CD4-positive, alpha-beta T cell treated with Interleukin-6 for 4 hours (primary cell): ENCODE data around the gene USP47.

Experiments used
- DNase-seq: peaks from one replicate; pipeline ENCODE4 v3.0.0-alpha.2; 2020; ENCODE audit warnings: mixed read lengths

USP47 gene

DNA sequence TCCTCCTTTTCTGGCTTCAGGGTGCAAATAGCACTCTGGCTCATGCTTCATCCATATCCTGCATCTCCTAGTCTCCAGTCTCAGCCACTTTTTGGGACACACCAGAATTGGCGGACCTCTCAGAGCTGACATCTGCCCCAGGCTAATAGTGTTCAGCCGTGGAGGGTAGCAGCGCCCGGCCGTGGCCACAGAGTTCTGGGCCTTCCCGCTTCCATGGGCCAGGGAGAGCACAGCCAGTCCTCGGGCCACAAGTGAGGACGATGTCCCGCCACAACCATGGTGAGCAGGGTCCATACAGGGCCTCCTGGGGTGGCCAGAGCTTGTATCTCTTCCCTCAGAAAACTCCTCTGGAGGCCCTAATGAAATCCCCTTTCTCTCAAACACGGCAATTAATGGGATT, 140.7 kb downstream of the USP47 start:
- no peak for DNase-seq

DNA sequence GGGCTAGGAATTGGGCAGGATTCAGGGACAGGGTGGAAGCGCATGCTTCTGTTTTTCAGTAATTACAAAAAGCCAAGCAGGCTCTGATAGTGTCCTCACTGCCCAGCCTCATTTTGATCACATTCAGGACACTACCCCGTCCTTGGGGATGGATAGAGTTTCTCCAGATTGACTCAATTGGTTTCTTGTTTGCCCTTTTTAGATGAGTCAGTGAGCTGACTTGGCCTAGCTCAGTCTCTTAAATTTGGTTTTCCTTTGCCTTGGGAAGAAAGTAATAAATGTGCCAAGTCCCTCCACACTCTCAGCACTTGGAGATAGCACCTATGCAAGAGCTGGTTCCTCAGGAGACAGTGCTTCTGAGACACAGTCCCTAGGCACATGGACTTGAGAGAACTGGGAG, 141.2 kb downstream of the USP47 start:
- DNase-seq: no peak

DNA sequence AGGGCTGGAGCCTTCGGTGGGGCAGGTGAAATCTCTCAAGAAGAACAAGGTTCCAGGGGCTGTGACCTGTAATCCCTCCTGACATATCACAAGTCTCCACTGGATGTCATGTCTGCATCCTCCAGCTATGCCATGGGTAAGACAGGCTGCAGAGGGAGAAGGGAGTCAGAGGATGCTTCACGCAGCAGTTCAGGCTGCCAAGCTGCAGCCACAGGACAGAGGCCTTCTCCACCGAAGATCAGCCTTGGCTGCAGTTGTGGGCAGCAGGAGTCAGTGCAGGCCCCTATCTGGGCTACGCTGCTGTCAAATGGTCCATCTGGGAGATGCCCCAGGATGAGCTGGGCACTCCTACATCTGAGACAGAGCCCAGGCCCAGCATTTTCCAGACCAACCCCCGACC, 141.7 kb downstream of the USP47 start:
- DNase-seq: no peak

DNA sequence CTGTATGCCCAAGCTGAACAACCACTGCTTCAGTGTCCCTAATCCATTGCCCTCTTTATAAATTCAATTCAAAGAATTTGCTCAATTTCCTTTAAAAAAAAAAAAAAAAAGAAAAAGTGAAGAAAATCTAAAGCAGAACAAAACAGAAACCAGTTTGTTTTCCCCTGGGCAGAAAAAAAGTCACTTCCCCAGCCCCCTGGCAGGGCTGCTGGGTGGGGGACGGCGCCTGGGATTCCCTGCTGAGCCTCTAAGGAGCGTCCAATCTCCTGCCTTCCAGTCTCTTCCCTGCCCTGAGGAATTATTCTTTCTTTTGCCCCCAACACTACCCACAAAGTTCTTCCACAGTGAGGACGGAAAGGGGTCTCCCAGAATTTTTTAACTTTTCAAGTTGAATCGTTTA, 142.8 kb downstream of the USP47 start:
- no peak for DNase-seq

DNA sequence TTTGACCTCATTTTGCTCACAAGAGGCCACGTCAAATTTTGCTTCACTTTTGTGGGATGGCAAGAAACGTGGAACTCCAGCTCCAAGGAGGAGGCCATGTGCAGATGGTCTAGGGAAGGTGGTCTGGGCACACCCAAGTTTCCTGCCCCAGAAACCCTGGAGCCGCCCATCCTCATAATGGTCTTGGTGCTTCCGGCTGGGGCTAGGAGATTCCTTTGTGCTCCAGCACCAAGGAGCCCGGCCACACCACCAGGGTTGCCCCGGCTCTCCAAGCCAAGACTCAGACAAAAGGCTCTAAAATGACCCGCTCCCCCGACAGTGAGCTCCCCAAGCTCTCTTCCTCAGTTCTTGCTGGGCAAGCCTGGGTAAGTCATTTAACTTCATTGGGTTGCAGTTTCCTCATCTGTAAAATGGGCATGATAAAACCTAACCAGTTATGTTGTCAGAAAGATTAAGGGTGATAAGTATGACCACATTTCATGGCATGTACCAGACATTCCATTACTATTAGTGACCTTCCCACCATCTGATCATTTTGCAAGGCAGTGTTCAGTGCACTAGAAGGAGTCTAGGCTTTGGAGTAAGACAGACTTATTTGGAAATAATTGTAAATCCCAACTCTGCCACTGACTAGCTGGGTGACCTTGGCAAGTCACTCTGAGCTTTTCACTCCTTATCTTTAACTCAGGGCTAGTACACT, 143.4 kb downstream of the USP47 start:
- no peak for DNase-seq

DNA sequence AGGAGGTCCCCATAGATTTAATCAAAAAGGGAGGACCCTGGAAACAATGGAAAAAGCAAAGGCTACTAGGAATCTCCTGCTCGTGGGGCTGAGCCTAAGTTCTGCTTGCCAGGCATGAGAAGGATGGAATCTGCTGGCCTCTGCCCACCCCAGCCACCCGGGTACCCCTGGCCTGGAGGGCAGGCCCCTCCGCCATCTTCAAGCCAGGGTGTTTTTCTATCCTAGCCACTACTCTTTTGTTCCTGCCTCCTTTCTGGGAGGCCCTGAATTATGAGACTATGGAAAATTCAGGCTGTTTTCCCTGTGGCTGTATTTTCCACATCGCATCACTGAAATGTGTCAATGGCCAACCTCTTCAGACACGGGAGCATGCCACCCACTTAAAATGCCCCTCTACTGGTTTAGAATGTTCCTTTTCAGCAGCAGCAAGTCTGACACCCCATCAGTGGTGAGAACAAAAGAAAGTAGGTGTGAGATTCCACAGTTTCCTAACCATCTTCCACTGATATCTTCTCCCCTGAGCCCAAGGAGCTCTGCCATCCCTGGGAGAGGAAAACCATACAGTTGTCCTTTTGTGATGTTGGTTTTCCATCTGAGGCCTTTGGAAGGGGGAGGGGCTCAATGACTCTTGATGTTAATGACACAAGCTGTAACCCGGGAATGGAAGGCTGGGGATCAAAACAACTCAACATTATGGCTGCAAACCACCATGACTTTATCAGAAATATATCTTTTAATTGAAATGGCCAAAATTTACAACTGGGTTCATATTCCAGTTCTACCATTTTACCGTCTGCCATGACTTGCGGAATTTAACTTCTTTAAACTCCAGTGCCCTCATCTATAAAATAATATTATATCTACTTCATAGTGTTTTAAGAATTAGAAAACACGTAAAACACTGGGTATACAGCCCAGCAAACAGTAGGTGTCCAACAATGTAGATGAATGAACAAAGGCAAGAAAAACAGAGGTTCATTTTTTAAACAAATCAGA, 144.5 kb downstream of the USP47 start:
- DNase-seq: no peak

DNA sequence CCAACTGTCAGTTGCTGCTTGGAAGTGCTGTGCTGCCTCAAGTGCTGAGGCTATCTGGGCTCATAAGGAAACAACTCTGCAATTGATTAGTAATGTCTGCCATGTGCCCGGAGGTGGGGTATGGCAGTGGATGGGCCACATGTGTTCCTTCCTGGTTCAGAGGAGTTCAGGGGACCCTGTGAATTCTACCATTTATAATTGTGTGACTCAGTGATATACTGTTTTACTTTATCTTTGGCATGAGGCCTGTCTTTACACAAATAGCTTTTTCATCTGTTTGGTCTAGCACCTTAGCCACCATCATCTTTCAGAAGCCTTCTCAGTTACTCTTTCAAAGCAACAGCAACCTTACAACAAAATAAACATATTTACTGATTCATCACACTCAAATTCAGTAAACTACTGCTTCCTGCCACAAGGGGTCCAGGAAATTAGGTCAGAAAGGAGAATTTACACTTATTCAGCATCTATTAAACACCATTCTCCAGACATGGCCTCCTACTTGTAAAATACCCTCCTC, 145.8 kb downstream of the USP47 start:
- DNase-seq: no peak

DNA sequence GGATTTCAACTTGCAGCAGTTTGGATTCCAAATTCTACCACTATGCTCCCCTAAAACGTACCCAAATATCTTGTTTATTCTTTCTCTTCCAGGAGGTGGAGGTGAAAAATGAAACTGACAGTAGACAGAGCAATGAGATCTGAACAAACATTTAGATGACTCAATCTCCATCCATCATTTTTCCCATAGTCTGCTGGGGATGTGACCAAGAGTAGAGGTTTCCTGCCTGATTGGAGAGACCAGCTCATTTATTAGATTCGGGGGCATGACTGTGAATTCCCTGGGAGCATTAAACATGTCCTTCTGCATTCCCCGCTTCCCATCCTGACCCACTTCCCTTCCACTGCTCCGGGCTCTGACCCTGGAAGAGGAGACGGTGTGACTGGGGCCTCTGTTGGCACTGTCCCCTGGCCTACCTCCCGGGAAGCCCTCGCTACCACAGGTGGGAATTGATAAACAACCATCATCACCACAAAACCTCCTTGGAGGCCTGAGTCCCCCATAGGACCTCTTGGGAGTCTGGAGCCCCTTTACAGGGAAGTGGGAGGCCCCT, 146.4 kb downstream of the USP47 start:
- DNase-seq: no peak

DNA sequence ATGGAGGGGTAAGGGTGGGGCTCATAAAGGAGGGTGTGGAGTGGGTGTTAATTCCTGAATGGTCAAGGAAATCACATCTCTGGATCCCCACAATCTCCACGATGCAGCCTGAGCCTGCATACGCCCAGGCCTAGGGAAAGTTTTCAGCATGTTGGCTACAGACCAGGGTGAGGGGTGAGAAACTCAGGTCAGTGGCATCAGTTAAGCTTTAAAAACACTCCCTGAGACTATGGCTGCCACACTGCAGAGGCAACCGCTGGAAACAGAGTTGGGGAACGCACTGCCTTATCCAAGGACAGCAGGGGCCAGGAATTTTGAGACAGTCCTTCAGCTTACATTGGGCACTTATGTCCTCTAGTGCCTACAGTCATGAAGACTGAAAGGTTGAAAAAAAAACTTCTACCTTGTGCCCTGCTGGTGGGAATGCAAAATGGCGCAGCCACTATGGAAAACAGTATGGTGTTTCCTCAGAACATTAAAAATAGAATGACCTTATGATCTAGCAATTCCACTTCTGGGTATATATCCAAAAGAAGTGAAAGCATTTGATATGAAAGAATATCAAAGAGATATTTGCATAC, 147.0 kb downstream of the USP47 start:
- DNase-seq: no peak

DNA sequence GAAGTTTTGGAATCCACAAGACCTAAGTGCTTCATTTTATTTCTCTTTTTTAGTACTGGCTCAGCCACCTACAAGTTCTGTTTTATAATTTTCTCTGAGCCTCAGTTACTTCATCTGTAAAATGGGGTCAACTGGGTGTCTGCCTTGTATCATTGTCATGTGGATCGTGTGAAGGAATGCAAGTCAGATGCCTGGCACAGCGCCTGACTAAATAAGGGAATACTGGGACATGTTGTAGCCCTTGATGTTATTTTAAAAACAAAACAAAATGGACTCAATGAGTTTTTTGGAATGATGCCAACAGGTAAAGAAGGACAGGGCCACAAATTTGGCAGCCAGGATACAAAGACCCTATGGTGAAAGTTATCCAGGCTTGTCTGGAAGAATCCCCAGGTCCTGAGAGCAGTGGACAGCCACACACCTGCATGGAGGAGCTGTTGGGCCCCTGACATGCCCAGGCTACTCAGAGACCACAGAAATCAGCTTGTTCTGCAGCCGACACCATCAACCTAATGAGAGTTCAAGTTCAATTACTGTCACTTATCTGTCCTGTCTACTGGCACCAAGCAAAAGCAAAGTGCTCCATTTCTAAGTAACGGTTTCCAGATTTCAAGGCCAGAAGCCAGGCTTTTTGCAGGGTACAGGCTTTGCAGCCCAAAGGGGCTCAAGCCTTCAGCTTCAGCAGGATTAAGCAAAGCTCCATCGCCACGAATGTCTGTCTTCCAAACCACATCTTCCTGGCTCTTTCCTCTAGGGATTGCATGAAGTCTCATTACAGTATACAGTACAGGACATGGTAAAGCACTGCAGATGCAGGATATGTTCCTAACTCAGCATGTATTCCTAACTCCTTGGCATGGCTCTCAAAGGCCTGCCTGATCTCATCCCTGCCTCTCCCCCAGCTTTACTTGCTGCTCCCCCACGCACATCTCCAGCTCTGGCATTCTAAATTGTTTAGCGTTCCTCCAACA, 148.3 kb downstream of the USP47 start:
- no peak for DNase-seq

DNA sequence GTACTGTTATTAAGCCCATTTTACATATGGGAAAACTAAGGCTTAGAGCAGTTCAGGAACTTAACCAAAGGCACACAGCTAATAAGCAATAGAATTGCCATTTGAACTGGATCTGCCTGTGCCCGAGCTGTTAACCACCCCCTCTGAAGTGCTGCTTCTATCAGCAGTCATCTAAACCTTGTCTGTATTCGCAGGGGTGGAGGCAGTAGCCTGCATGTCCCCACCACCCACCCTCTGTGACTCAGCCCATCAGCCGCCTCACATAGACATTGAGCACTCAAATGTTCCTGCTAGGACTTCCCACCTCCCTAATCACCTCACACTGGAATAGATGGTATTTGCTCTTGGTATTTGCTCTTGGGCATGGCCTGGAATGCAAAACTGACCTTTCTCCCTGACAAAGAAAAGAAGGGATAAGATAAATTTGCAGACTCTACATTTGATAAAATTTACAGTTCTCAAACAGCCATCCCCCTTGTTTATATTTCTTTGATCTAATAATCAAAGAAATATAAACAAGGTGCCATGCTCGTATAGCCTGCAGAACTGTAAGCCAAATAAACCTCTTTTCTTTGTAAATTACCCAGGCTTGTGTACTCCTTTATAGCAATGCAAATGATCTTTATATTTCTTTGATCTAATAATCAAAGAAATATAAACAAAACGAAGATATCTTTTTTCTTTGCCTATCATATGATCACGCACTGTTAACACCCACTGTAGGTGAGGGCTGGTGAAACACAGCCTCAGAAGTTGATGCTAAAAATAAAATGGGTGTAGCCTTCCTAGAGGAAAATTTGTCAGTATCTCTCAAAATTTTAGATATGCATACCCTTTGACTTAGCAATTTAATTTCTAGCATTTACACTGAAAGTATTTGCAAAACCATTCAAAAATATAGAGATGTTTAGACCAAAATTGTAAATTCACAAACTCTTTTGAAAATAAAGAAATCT, 150.8 kb downstream of the USP47 start:
- no peak for DNase-seq

DNA sequence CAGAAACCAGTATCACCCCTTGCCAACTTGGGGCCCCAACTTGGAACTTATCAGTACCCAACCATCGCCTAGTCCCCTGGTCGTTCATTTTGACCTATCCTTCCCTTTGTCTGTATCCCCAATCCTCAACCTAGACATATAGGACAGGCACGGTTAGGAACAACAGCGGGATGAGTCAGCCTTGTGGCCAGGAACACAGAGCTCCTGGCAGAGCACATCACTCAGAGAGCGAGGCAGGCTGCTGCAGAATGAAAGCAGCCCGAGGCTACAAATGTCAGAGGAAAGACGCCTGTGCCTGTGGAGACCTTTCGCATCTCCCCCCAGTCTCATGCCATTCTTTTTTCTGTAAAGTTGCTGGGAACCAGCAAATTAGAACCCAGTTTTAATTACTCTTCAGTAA, 152.1 kb downstream of the USP47 start:
- no peak for DNase-seq

DNA sequence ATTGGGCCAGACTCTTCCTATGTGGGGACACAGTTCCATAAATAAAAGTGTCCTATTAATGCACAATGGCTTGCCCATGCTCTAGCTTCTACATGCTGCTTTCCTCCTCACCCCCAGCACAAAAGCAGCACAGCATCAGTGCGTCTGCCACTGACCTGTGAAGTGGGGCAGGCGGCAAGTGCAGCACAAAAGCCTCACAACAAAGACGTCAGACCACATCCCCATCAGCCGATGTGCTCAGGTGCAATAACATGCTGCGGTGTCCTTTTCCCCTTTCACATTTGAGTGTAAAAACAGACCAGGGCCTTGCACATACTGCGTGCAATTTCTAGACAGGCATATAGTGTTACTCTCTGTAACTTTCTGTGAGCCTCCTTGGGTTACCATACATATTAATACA, 153.8 kb downstream of the USP47 start:
- no peak for DNase-seq

DNA sequence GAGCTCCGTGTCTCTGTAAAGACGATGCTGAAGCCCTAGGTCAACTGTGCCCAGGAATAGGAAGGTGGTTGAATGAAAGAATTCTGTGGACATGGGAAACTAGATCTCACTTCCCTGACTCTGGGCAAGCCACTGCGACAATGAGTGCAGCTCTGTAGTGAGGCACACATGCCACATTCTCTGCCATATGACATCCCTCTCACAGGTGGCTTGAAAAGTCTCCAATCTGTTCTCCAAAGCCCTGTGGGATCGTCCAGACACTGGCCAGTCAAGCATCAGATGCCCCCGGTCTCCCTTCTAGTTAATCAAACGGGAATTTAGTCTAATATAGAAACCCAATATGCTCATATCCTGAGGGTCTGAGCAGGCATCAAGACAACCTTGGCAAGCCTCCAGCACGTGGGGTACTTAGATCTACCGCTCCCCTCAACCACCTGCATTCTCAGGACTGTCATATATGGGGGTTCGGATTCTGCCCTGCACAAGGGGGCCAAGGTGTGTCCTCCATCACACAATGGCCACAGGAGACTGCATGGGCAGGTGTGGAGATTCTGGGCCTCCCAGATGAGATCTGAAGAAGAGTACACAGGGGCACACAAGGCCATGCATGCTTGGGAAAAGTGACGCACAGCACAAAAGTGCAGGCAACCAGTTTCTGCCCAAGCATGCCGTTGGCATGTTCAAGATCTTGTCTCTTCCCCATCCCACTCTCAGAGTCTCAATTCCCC, 154.7 kb downstream of the USP47 start:
- no peak for DNase-seq

DNA sequence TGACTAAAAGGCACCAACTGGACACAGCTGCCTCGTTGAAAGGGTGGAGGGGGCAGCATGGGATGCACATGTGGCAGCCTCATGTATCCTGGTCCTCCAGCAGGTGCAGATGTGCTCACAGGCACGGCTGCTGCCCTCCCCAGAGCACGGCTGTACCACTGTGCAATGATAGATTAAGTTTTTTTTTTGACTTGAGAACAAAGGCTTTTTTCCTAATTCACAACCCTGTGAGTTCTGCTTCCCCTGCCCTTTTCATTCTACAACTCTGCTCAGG, 155.2 kb downstream of the USP47 start:
- DNase-seq: no peak

DNA sequence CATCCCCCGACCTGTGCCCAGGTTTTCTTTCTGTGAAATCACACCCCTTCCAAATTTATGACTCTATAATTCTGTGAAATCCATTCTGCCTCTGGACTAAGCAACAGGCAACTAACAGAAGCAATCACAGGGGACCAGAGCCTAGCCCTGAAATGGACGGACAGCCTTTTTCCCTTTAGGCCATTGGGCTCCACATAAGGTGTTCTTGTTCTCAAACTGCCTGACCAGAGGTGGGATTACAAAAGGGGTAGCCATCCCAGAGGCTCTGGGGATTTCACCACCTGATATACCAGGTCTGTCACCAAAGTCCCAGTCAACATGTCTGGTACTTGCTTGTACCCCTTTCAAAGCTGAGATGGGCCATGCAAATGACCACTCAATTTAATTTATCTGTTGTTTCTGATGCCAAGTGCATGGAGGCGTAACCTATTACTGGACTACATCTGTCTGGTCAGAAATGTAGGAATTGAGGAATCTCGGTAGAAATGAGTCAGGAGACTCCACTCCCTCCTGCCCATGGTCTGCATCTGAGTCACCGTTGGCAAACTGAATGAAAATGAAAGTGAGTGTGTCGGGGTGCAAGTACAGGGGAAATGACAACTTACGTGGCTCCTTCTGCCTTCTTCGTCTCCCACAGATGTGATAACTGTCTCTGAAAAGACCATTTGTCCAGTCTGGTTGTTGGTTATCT, 156.5 kb downstream of the USP47 start:
- no peak for DNase-seq

DNA sequence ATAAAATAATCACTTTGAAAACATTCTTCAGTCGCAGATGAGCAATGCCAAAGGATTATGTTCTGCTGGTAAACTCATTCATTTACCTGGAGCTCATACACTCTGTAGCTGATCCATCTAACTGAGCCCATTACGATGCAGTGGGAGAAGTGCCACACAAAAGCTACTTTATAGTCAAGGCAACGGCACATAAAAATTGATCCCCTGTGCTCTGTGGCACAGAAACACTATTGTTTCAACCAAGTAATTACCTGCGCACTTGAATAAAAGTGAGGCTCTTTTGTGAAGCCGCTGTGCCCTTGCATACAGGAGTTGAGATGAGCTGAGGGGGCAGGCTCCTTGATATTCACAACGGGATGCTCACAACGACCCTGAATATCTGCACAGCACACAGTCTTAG, 159.4 kb downstream of the USP47 start:
- DNase-seq: no peak

DNA sequence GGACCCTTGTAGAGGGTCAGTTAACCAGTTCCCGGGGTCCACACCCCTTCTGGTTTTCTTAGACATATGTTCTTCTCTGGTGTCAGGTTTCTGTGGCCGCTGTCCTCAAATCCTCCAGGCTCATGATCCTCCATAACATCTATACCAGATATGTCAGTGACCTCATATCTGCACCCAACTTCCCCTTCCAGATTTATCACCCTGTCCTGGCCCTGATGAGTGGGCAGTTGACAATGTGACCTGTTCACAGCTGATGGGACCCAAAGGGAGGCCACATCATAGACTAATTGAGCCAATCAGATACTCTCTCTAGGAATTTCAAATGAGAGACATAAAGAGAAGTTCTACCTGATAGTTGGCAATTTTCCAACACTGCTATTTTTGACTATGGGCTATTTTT, 161.6 kb downstream of the USP47 start:
- no peak for DNase-seq

DNA sequence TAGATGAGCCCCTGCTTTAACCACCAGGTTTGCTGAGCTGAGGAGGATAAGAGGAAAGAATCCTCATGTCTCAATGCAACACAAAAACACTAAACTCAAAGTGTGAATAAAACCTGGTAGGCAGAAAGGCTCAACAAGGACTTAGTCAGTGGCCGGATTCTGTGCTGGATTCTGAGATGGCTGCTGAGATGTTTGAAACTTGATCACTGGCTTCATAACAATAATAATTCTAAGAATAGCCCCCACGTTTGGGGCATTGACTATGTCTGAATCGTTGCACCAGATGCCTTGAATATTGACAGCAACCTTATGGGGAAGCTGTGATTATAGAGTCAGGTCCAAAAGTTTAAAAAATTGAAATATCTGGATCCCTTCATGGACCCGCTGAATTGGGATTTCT, 162.0 kb downstream of the USP47 start:
- DNase-seq: no peak

DNA sequence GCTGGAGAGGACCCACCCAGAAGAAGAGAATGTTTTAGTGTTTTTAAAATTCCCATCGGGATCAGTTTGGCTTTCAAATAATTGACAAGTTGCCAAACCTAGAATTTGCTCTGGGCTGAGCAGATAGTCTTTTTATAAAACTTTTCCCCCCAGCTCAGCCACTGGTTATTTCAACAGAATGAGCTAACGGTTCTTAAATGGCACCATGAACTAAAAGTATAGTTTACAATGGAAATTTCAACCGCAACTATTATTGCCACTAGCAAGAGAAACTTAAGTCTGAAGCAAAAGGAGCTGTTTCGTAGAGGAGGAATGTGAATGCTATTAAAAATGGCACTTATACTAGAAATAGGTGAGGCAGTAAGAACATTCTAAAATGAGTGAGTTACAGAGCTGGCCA, 163.3 kb downstream of the USP47 start:
- DNase-seq: no peak
